Liver (tissue), 9 donors: ENCODE results near the gene KPNA4. TPM values are rescaled to one million over a fixed set of nuclear protein-coding genes. Genes with fewer than 3 reads are reported as not detected.

Experiments
- DNase-seq: peaks from one replicate; pipeline ENCODE4 v3.0.0-alpha.2; 2017; ENCODE audit warnings: low spot score
- H3K27ac ChIP-seq, 2 donors: one replicate each; pipeline ENCODE4 v1.7.0; 2013; ENCODE audit warnings: inconsistent platforms in 2 of 2, low read length in 2 of 2, control low read depth in 1 of 2, low read depth in 1 of 2, mild to moderate bottlenecking in 1 of 2
- H3K27me3 ChIP-seq, 4 donors: one replicate each; pipeline versions ENCODE4 v1.6.1 to v1.7.0; 2013; ENCODE audit warnings: low read length in 3 of 4, inconsistent platforms in 1 of 4, mild to moderate bottlenecking in 1 of 4, moderate library complexity in 1 of 4; ENCODE audit not compliant: control insufficient read depth in 4 of 4, insufficient read depth in 4 of 4
- H3K36me3 ChIP-seq, 4 donors: one replicate each; pipeline versions ENCODE4 v1.6.1 to v1.7.0; 2013; ENCODE audit warnings: low read length in 3 of 4, mild to moderate bottlenecking in 3 of 4, low read depth in 1 of 4, moderate library complexity in 1 of 4; ENCODE audit not compliant: control insufficient read depth in 4 of 4, insufficient read depth in 3 of 4
- H3K4me1 ChIP-seq, 4 donors: one replicate each; pipeline versions ENCODE4 v1.6.1 to v1.7.0; 2013; ENCODE audit warnings: low read length in 3 of 4, mild to moderate bottlenecking in 3 of 4, moderate library complexity in 1 of 4; ENCODE audit not compliant: control insufficient read depth in 4 of 4, insufficient read depth in 4 of 4
- H3K4me3 ChIP-seq, 3 donors: one replicate each; pipeline versions ENCODE4 v1.6.1 to v1.7.0; 2013; ENCODE audit warnings: low read length in 3 of 3, control low read depth in 1 of 3, low read depth in 1 of 3, mild to moderate bottlenecking in 1 of 3
- H3K9ac ChIP-seq, 2 donors: one replicate each; pipeline ENCODE4 v1.7.0; 2013; ENCODE audit warnings: low read length in 2 of 2, mild to moderate bottlenecking in 2 of 2, moderate library complexity in 2 of 2, control low read depth in 1 of 2, low read depth in 1 of 2
- H3K9me3 ChIP-seq, 4 donors: one replicate each; pipeline versions ENCODE4 v1.6.1 to v1.7.0; 2013; ENCODE audit warnings: low read length in 3 of 4; ENCODE audit not compliant: control insufficient read depth in 4 of 4
- EGR1 ChIP-seq, 2 donors: IDR thresholded peaks; 2 replicates each; pipeline ENCODE4 v1.6.1; 2016 to 2018; ENCODE audit warnings: antibody characterized with exemption in 2 of 2, low read depth in 2 of 2
- FOXA2 ChIP-seq: IDR thresholded peaks from 2 replicates; pipeline ENCODE4 v1.6.1; 2016; ENCODE audit warnings: antibody characterized with exemption
- GABPA ChIP-seq, 2 donors: IDR thresholded peaks in 1 of 2; conservative IDR thresholded peaks in 1 of 2; 2 replicates each; pipeline ENCODE4 v1.6.1; 2016; ENCODE audit warnings: antibody characterized with exemption in 2 of 2, mild to moderate bottlenecking in 1 of 2, moderate library complexity in 1 of 2
- HNF4A ChIP-seq, 2 donors: conservative IDR thresholded peaks; 2 replicates each; pipeline ENCODE4 v1.6.1; 2016; ENCODE audit warnings: antibody characterized with exemption in 2 of 2, mild to moderate bottlenecking in 2 of 2
- MAX ChIP-seq: IDR thresholded peaks from 2 replicates; pipeline ENCODE4 v1.6.1; 2016; ENCODE audit warnings: antibody characterized with exemption
- NR2F2 ChIP-seq: IDR thresholded peaks from 2 replicates; pipeline ENCODE4 v1.6.1; 2016; ENCODE audit warnings: antibody characterized with exemption
- RAD21 ChIP-seq, 2 donors: IDR thresholded peaks; 2 replicates each; pipeline ENCODE4 v1.6.1; 2016; ENCODE audit warnings: antibody characterized with exemption in 2 of 2, mild to moderate bottlenecking in 2 of 2
- RXRA ChIP-seq, 2 donors: IDR thresholded peaks; 2 replicates each; pipeline ENCODE4 v1.6.1; 2017 to 2018; ENCODE audit warnings: antibody characterized with exemption in 2 of 2, mild to moderate bottlenecking in 1 of 2
- SP1 ChIP-seq: IDR thresholded peaks from 2 replicates; pipeline ENCODE4 v1.6.1; 2018; ENCODE audit warnings: antibody characterized with exemption, mild to moderate bottlenecking
- YY1 ChIP-seq: IDR thresholded peaks from 2 replicates; pipeline ENCODE4 v1.6.1; 2016; ENCODE audit warnings: antibody characterized with exemption, mild to moderate bottlenecking
- ZBTB33 ChIP-seq: IDR thresholded peaks from 2 replicates; pipeline ENCODE4 v1.6.1; 2016; ENCODE audit warnings: antibody characterized with exemption
- WGBS: extraction: QIAGEN DNeasy Blood & Tissue Kit; methylation state at CpG from one replicate; pipeline ENCODE4 v1.1.7; 2013; 5-methylcytosine and 5-hydroxymethylcytosine counted together
- polyA plus RNA-seq, 2 donors: library from polyadenylated mRNA; stranded (reverse) in 1 of 2; unstranded in 1 of 2; fragments of 200-250 nt in 1 of 2; fragments of >200 nt in 1 of 2; fragmentation: Nextera tagmentation in 1 of 2; extraction: Ambion mirVana in 1 of 2; gene quantifications; one replicate each; pipeline versions ENCODE4 v1.2.1 to v1.2.3, GENCODE V29; 2013 to 2015
- total RNA-seq, 2 donors: library from RNA; depleted of rRNA; stranded (reverse); fragments of >200 nt; gene quantifications; one replicate each; pipeline ENCODE4 v1.2.3, GENCODE V29; 2014
- TF ChIP-seq, protein P1 (sequence below): IDR thresholded peaks from 2 replicates; pipeline ENCODE4 v1.6.1; 2016; ENCODE audit warnings: antibody characterized with exemption
- TF ChIP-seq, protein P2 (sequence below): fragments of 150-350 bp; IDR thresholded peaks from 2 replicates; pipeline ENCODE4 v1.5.1; 2017; ENCODE audit warnings: improper control_type of control experiment, low read depth, low read length; ENCODE audit not compliant: missing input control
- donor health status: healthy.
- donor health status: healthy.
- donor health status: healthy.
- donor health status: healthy.
- donor health status: healthy.

KPNA4 gene
- total and polyA plus RNA-seq, 4 donors: 6.1 to 14.1 (median 10.3) TPM

DNA sequence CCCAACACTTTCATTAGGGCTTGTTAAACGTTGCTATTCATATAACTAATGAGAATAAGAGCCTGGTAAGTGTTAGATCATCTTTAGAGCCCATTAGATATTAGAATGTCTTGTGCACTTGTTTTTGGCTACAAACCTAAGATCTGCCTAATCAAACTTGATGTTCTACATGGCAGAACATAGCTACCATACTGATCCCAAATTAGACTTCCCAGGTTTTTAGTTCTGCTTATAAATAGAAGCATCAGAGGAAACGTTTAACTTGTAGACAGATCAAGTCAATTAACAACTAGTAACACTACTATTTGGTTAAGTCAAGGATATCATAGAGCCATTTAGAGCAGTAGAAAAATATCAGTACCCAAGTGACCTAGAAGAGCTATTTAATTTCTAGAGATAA, 11.7 kb upstream of the KPNA4 start:
- Histone ChIP-seq H3K36me3 (no peaks in the 10 kb centered on the region), H3K4me1 (peaks cover 0 to 4% (median 3%) of the 10 kb centered on the region in 4 donors), H3K9ac (no peak overlapping the region), H3K9me3 (no peaks in the 10 kb centered on the region), H3K27ac (no peak overlapping the region), H3K27me3 (no peaks in the 10 kb centered on the region), H3K4me3 (no peak overlapping the region)
- DNase-seq: no peak
- WGBS: 54% methylated on average over 2 of the region's 2 CpGs
- TF ChIP-seq FOXA2 (no peak), NR2F2 (no peak), HNF4A (conservative IDR thresholded peaks at IDR 0.05) (no peak)
- TF ChIP-seq, protein P1, sequence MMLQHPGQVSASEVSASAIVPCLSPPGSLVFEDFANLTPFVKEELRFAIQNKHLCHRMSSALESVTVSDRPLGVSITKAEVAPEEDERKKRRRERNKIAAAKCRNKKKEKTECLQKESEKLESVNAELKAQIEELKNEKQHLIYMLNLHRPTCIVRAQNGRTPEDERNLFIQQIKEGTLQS: no peak

GRCh38 chr3:160576621-160577020, 11.2 kb upstream of the KPNA4 start:
- no peak overlapping the region for H3K4me3 ChIP-seq
- H3K9me3 ChIP-seq: no peaks in the 10 kb centered on the region
- peaks cover 0 to 4% (median 3%) of the 10 kb centered on the region in 4 donors for H3K4me1 ChIP-seq
- H3K27me3 ChIP-seq: no peaks in the 10 kb centered on the region
- TF ChIP-seq SP1 (no peak), ZBTB33 (no peak), RXRA (IDR thresholded peaks at IDR 0.05) (no peak), GABPA (IDR thresholded peaks at IDR 0.05 in 1 of 2, conservative IDR thresholded peaks at IDR 0.05 in 1 of 2) (no peak), YY1 (no peak), EGR1 (IDR thresholded peaks at IDR 0.05; ENCODE audit: low read depth in 2 of 2) (no peak), HNF4A (conservative IDR thresholded peaks at IDR 0.05) (no peak)
- TF ChIP-seq, protein P2, sequence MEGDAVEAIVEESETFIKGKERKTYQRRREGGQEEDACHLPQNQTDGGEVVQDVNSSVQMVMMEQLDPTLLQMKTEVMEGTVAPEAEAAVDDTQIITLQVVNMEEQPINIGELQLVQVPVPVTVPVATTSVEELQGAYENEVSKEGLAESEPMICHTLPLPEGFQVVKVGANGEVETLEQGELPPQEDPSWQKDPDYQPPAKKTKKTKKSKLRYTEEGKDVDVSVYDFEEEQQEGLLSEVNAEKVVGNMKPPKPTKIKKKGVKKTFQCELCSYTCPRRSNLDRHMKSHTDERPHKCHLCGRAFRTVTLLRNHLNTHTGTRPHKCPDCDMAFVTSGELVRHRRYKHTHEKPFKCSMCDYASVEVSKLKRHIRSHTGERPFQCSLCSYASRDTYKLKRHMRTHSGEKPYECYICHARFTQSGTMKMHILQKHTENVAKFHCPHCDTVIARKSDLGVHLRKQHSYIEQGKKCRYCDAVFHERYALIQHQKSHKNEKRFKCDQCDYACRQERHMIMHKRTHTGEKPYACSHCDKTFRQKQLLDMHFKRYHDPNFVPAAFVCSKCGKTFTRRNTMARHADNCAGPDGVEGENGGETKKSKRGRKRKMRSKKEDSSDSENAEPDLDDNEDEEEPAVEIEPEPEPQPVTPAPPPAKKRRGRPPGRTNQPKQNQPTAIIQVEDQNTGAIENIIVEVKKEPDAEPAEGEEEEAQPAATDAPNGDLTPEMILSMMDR: no peak
- no peak for DNase-seq
- no peak overlapping the region for H3K27ac ChIP-seq
- H3K36me3 ChIP-seq: no peaks in the 10 kb centered on the region
- no peak overlapping the region for H3K9ac ChIP-seq

GRCh38 chr3:160575589-160575988, 10.2 kb upstream of the KPNA4 start:
- H3K27ac ChIP-seq: no peak overlapping the region
- H3K27me3 ChIP-seq: no peaks in the 10 kb centered on the region
- TF ChIP-seq MAX: no peak
- peak; percentile 28 to 49 for TF ChIP-seq HNF4A (conservative IDR thresholded peaks at IDR 0.05)
- TF ChIP-seq RAD21 (IDR thresholded peaks at IDR 0.05): peak in 1 of 2 donors; percentile 26
- peaks cover 0 to 4% (median 3%) of the 10 kb centered on the region in 4 donors for H3K4me1 ChIP-seq
- H3K4me3 ChIP-seq: no peak overlapping the region
- no peak overlapping the region for H3K9ac ChIP-seq
- no peaks in the 10 kb centered on the region for H3K36me3 ChIP-seq
- 29% methylated on average over 1 of the region's 1 CpG for WGBS
- DNase-seq: no peak
- no peaks in the 10 kb centered on the region for H3K9me3 ChIP-seq
